T-helper 2 cell (primary cell): ENCODE results near the gene SIPA1L3.
"Not testable (repeated sequence)": the region's sequence is repeated elsewhere in the genome, so short reads cannot be mapped to it uniquely, and the experiment has no call there.

ENCODE experiments used
- DNase-seq, 5 experiments: peaks; one replicate each; pipeline versions ENCODE4 v3.0.0 to v3.0.0-alpha.2; 2012 to 2022

Gene SIPA1L3

GRCh38 chr19:37920591-37921450, 13.8 kb downstream of the SIPA1L3 start:
- no peak for DNase-seq

- not testable (repeated sequence) for DNase-seq
These were observed 17.6 kb downstream of the SIPA1L3 start for GRCh38 chr19:37924573-37924972.

GRCh38 chr19:37925212-37925611, 18.2 kb downstream of the SIPA1L3 start:
- no peak for DNase-seq

GRCh38 chr19:37926255-37926654, 19.2 kb downstream of the SIPA1L3 start:
- DNase-seq: no peak

- no peak for DNase-seq
These were observed 19.7 kb downstream of the SIPA1L3 start for GRCh38 chr19:37926711-37927110.

- no peak for DNase-seq
These were observed 21.7 kb downstream of the SIPA1L3 start for GRCh38 chr19:37928527-37929286.

- DNase-seq: no peak
These were observed 22.4 kb downstream of the SIPA1L3 start for GRCh38 chr19:37929355-37929923.

GRCh38 chr19:37930416-37930815, 23.4 kb downstream of the SIPA1L3 start:
- DNase-seq: no peak

GRCh38 chr19:37931881-37932655, 25.1 kb downstream of the SIPA1L3 start:
- no peak for DNase-seq

GRCh38 chr19:37932985-37933936, 26.3 kb downstream of the SIPA1L3 start:
- DNase-seq: no peak

- no peak for DNase-seq
These were observed 26.9 kb downstream of the SIPA1L3 start for GRCh38 chr19:37933937-37934358.

- DNase-seq: no peak
These were observed 28.3 kb downstream of the SIPA1L3 start for GRCh38 chr19:37935341-37935740.

GRCh38 chr19:37936166-37936565, 29.2 kb downstream of the SIPA1L3 start:
- DNase-seq: no peak

GRCh38 chr19:37936886-37937285, 29.9 kb downstream of the SIPA1L3 start:
- no peak for DNase-seq

GRCh38 chr19:37938353-37938752, 31.3 kb downstream of the SIPA1L3 start:
- DNase-seq: no peak

- DNase-seq: no peak
These were observed 34.9 kb downstream of the SIPA1L3 start for GRCh38 chr19:37941782-37942515.

- DNase-seq: no peak
These were observed 35.5 kb downstream of the SIPA1L3 start for GRCh38 chr19:37942516-37942902.

- no peak for DNase-seq
These were observed 36.5 kb downstream of the SIPA1L3 start for GRCh38 chr19:37943480-37943879.

- DNase-seq: no peak
These were observed 39.1 kb downstream of the SIPA1L3 start for GRCh38 chr19:37946132-37946531.

- DNase-seq: no peak
These were observed 40.8 kb downstream of the SIPA1L3 start for GRCh38 chr19:37947778-37948177.

- DNase-seq: no peak
These were observed 41.4 kb downstream of the SIPA1L3 start for GRCh38 chr19:37948362-37948761.
